NCI-H1105 treated with DMSO at 0.1 percent for 48 hours (cell line): ENCODE results near the gene POLE2.
"Not testable (repeated sequence)": the region's sequence is repeated elsewhere in the genome, so short reads cannot be mapped to it uniquely, and the experiment has no call there.

Source experiments
- DNase-seq: peaks from one replicate; lab custom pipeline; 2025; lab: John Stamatoyannopoulos, UW

POLE2 gene, protein sequence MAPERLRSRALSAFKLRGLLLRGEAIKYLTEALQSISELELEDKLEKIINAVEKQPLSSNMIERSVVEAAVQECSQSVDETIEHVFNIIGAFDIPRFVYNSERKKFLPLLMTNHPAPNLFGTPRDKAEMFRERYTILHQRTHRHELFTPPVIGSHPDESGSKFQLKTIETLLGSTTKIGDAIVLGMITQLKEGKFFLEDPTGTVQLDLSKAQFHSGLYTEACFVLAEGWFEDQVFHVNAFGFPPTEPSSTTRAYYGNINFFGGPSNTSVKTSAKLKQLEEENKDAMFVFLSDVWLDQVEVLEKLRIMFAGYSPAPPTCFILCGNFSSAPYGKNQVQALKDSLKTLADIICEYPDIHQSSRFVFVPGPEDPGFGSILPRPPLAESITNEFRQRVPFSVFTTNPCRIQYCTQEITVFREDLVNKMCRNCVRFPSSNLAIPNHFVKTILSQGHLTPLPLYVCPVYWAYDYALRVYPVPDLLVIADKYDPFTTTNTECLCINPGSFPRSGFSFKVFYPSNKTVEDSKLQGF

DNA sequence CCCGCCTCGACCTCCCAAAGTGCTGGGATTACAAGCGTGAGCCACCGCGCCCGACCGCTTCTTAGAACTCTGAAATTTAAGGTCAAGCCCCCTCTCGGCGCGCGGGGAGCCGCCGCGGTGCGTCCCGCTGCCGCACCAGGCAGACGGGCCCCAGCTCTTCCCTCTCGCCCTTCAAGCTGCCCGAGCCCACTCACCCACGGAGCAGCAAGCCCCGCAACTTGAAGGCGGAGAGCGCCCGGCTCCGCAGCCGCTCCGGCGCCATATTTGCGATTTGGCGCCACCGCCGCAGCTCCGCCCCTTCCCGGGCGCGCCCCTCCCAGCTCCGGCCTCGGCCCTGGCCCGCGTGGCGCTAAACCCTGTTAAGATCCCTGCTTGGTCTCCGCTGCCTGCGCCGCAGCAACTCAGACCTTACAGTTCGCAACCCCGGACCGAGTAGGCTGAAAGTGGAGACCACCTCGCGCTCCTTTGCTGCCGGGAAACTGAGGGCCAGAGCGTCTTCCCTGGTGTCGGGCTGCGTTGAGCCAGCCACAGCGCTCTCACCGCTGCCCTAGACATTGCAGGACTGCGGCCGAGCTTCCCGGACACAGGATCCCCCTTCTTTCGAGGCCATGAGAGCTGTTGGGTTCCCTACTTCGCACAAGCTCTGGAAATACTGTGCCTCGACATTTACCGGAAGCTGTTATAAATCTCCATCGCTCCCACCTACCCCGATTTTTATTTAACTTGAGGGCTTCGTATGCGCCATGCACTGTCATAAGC lies at the start of gene POLE2:
Gene POLE2, minus strand, starts transcription at position 273 of the 759 bp plus-strand sequence. Its CDS starts 11 bp downstream, at position 262.
- DNase-seq: peak; percentile 7

DNA sequence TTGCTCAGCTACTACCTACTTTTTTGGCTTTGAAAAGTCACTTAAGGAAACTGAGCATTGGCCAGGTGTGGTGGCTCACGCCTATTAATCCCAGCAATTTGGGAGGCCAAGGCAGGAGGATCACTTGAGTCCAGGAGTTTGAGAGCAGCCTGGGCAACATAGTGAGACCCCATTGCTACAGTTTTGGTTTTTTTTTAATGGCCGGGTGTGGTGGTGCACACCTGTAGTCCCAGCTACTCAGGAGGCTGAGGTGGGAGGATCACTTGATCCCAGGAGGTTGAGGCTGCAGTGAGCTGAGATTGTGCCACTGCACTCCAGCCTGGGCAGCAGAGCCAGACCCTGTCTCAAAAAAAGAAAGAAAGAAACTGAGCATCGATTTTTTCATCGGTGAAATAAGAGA lies 47.7 kb upstream of the POLE2 start:
- not testable (repeated sequence) for DNase-seq

DNA sequence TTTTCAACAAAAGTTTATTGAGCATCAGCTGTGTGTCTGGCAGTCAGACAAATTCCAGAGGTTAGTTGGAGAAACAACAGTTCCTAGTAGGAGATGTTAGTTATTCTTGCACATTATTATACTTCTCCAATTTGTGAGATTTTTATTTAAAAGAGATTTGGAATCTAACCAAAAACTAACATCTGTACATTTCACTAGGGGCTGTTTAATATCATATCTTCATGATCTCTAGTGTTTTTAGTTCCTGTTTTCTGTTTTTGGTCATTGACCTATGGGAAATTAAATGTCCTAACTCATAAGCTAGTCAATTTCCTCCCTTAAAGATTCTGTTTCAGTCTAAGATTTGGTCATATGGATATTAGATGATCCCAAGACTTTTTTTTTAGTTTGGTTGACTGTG lies 45.8 kb upstream of the POLE2 start:
- DNase-seq: no peak

GRCh38 chr14:49732896-49733295 lies 44.9 kb upstream of the POLE2 start:
- no peak for DNase-seq

- no peak for DNase-seq
Observed at GRCh38 chr14:49727171-49727570, 39.2 kb upstream of the POLE2 start.

DNA sequence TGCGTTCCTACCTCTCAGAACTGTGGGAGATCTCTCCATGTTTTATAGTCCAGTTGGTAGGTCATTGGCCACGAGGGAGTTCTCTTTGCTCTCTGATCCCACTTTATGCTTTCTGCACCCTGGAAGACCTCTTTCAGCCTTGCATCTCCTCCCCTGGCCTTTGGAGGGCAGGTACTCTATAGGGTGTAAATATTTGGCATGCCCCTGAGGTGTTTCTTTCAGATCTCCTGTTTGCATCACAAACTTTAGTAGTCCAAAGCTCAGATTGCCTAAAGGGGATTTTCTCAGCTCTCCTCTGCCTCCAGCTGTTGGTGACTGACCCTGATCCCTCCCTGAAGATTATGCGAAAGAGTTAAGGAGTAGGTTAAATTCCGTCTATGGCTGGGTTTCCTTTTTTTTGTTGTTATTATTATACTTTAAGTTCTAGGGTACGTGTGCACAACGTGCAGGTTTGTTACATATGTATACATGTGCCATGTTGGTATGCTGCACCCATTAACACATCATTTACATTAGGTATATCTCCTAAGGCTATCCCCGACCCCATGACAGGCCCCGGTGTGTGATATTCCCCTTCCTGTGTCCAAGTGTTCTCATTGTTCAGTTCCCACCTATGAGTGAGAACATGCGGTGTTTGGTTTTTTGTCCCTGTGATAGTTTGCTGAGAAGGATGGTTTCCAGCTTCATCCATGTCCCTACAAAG lies 33.9 kb upstream of the POLE2 start:
- DNase-seq: not testable (repeated sequence)

GRCh38 chr14:49720744-49721143 lies 32.7 kb upstream of the POLE2 start:
- no peak for DNase-seq

- not testable (repeated sequence) for DNase-seq
Observed at GRCh38 chr14:49710993-49711392, 23.0 kb upstream of the POLE2 start.

DNA sequence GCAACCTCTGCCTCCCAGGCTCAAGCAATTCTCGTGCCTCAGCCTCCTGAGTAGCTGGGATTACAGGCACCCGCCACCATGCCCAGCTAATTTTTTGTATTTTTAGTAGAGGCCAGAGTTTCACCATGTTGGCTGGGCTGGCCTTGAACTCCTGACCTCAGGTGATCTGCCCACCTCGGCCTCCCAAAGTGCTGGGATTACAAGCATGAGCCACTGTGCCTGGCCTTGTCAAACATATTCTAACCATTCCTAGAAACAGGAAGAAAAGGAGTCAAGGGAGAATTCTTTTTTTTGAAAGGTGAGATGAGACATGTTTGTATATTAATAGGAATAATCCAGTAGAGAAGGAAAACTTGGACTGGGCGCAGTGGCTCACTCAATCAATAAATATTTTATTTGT lies 16.5 kb upstream of the POLE2 start:
- DNase-seq: not testable (repeated sequence)

- no peak for DNase-seq
Observed at GRCh38 chr14:49703965-49704364, 16.0 kb upstream of the POLE2 start.

DNA sequence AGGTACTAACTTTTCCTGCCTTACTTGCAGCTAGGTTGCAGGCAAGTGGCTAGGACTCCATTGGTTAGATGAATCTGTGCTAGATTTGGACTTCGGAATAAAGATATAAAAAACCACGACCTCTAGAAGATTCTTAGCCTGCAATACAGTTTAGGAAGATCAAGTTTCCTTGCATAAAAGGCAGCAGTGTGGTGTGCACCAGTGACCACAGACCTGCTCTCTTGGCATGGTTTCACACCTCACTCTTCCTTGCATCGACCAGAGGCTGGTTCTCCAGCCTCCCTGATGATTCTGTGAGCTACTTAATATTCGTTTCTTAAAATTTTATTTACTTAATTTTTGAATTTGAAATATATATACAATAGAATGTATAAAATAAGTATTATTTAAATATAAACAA lies 14.7 kb upstream of the POLE2 start:
- DNase-seq: no peak

GRCh38 chr14:49693735-49694124 lies 5.7 kb upstream of the POLE2 start:
- not testable (repeated sequence) for DNase-seq

DNA sequence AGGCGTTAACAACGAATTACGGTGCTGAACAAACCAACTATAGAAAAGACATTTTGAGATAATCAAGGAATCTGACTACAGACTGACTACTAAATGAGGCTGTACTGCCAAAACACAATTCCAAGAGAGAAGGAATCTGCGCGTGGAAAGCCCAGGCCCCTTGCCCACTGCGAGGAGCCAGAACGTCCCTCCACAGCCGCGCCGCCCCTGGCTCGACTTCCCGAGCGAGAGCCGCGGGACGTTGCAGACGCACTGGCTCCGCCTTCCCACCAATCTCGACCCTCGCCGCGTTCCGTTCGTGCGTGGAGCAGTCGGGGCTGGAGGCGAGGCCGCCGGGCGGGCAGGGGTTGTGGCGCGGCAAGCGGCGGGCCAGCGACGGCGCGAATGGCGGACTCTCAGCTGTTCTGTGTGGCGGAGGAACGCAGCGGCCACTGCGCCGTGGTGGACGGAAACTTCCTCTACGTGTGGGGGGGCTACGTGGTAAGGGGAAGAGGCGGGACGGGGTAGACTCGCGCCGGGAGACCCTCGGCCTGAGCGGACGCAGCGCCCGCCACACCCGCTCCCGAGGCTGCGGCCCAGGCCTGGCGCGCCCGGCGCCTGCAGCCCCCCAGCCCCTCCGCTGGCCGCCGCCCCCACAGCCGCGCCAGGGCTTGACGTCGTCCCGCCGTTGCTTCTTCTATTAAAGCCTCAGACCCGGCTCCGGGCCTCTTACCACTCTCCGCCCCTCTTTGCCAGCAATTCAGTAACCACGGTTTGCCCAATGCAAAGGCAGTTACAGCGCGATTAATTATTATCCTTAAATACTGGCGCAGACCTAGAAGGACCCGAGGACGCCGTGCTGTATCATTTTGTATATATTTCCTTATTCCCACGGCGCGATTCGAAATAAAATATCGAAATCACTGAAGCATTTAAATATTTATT lies 5.1 kb upstream of the POLE2 start, which contains the start of gene KLHDC1:
Gene KLHDC1, plus strand, starts transcription at position 310 of the 924 bp plus-strand sequence. Its CDS starts 75 bp downstream, at position 385.
- DNase-seq: peak; percentile 80

- DNase-seq: no peak
Observed at GRCh38 chr14:49692193-49692757, 4.3 kb upstream of the POLE2 start.

DNA sequence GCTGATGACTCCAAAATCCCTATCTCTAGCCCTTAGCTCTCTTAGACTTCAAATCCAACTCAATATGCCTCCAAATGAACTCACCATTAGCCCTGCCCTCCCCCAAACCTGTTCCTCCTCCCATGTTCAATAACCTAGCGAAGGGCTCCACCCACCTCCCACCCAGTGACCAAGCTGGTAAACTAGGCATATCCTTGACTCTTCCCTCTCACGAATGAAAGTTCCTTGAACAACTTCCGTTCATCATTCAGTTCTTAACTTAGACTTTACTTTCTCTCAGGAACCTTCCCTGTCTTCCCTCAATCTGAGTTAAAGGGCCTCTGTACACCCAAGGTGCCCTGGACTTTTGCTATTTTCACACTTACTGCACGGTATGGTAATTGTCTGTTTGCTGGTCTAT lies 3.0 kb upstream of the POLE2 start:
- DNase-seq: no peak

- DNase-seq: no peak
Observed at GRCh38 chr14:49688701-49689030, 652 bp upstream of the POLE2 start.

- DNase-seq: no peak
Observed at GRCh38 chr14:49686425-49686824, 1.6 kb downstream of the POLE2 start.

GRCh38 chr14:49679271-49679670 lies 8.7 kb downstream of the POLE2 start:
- no peak for DNase-seq

DNA sequence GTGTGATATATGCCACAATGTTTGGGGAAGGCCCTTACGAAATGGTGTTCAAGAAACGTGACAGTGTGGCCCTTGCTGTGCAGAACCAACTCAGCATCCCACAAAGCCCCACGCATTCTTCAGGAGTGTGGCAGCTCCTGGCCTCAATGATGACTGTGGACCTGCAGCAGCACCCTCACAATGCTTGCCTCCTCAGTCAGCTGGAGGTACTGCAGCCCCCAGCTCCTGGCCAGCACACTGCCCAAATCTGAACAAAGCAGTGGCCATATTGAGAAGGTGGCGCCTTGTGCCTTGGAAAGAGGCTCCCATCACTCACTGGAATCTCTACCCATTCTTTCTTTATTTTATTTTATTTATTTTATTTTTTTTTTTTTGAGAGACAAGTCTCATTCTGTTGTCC lies 10.4 kb downstream of the POLE2 start:
- DNase-seq: no peak

- DNase-seq: no peak
Observed at GRCh38 chr14:49673586-49673985, 14.4 kb downstream of the POLE2 start.

DNA sequence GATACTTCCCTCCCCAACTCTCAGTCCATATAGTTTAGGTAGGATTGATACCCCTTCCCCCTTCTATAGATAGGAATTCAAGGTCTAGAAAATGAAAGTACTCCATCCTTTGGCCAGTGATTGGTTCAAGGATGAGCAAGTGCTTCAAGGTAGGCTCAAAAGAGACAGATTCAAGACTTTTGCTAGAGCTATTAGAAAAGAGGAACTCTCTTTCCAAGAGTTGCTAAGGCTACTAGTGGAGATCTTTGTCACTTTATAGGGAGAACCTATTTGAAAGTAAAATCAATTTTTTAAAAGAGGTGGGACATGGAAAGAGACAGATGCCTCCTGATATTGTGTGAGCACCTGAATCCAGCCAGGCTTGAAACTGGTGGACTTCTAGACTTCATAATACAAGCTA lies 17.5 kb downstream of the POLE2 start:
- DNase-seq: no peak
